ENCODE data around the gene ABR. TPM values are rescaled to one million over a fixed set of nuclear protein-coding genes. Genes with fewer than 3 reads are reported as not detected.

Gene ABR
- total and polyA plus RNA-seq, 2 of the 13 experiments (the other 11 are each of a cell fraction or from before 2014, with no cell fraction given) = 12.4 to 40.4 TPM

GRCh38 chr17:954431-955164, 225.2 kb downstream of the ABR start (continued):
- TF ChIP-seq FOXP4 (CRISPR knock-in tag; IDR thresholded peaks at IDR 0.05) = peak; percentile 60; the same call in 1 of the 2 replicates
- TF ChIP-seq ZBTB4 (CRISPR knock-in tag; IDR thresholded peaks at IDR 0.05; ENCODE audit: borderline replicate concordance) = no peak
- no peak for TF ChIP-seq ZNF30 (CRISPR knock-in tag; IDR thresholded peaks at IDR 0.05)
- no peak for TF ChIP-seq ZNF430 (CRISPR knock-in tag; IDR thresholded peaks at IDR 0.05)
- peak; percentile 33; the same call in 1 of the 2 replicates for TF ChIP-seq CEBPG (CRISPR knock-in tag; IDR thresholded peaks at IDR 0.05)
- TF ChIP-seq ZNF674 (CRISPR knock-in tag; IDR thresholded peaks at IDR 0.05; ENCODE audit: low read depth) = no peak
- TF ChIP-seq ZBTB21 (CRISPR knock-in tag; IDR thresholded peaks at IDR 0.05) = no peak
- no peak for TF ChIP-seq ZNF296 (CRISPR knock-in tag; conservative IDR thresholded peaks at IDR 0.05)
- TF ChIP-seq ZBTB44 (CRISPR knock-in tag; IDR thresholded peaks at IDR 0.05) = no peak
- no peak for TF ChIP-seq DR1 (CRISPR knock-in tag; IDR thresholded peaks at IDR 0.05)
- no peak for TF ChIP-seq FOXM1 (CRISPR knock-in tag; IDR thresholded peaks at IDR 0.05)
- TF ChIP-seq HNRNPK (IDR thresholded peaks at IDR 0.05; ENCODE audit: low read depth, low read length, poor library complexity, severe bottlenecking) = no peak
- TF ChIP-seq PLSCR1 (CRISPR knock-in tag; IDR thresholded peaks at IDR 0.05; ENCODE audit: borderline replicate concordance) = no peak
- no peak for TF ChIP-seq HNF1B (CRISPR knock-in tag; IDR thresholded peaks at IDR 0.05)
- no peak for TF ChIP-seq ZBTB14 (CRISPR knock-in tag; IDR thresholded peaks at IDR 0.05)
- TF ChIP-seq GATA4 (IDR thresholded peaks at IDR 0.05; ENCODE audit: borderline replicate concordance, low read depth) = no peak
